Stromal cell of bone marrow (primary cell): ENCODE results near the gene TBC1D20.
"Not testable (repeated sequence)": the region's sequence is repeated elsewhere in the genome, so short reads cannot be mapped to it uniquely, and the experiment has no call there.

Experiments used
- DNase-seq: peaks from one replicate; pipeline ENCODE4 v3.0.0-alpha.2; 2012; ENCODE audit warnings: low read depth

Gene TBC1D20

DNA sequence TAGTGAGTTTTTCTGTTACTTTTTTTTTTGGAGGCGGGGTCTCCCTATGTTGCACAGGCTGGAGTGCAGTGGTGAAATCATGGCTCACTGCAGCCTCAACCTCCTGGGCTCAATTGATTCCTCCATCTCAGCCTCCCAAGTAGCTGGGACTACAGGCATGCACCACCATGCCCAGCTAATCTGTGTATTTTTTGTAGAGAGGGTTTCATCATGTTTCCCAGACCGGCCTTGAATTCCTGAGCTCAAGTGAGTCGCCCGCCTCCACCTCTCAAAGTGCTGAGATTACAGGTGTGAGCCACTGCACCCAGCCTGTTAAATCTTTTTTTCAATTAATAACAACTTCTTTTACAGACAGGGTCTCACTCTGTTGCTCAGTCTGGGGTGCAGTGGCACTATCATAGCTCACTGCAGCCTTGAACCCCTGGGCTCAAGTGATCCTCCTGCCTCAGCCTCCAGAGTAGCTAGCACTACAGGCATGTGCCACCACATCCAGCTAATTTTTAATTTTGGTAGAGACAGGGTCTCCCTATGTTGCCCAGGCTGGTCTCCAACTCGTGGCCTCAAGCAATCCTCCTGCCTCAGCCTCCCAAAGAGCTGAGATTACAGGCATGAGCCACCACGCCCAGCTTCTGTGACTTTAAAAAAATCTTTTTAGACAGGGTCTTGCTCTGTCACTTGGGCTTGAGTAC, 14.4 kb upstream of the TBC1D20 start:
- DNase-seq = not testable (repeated sequence)

DNA sequence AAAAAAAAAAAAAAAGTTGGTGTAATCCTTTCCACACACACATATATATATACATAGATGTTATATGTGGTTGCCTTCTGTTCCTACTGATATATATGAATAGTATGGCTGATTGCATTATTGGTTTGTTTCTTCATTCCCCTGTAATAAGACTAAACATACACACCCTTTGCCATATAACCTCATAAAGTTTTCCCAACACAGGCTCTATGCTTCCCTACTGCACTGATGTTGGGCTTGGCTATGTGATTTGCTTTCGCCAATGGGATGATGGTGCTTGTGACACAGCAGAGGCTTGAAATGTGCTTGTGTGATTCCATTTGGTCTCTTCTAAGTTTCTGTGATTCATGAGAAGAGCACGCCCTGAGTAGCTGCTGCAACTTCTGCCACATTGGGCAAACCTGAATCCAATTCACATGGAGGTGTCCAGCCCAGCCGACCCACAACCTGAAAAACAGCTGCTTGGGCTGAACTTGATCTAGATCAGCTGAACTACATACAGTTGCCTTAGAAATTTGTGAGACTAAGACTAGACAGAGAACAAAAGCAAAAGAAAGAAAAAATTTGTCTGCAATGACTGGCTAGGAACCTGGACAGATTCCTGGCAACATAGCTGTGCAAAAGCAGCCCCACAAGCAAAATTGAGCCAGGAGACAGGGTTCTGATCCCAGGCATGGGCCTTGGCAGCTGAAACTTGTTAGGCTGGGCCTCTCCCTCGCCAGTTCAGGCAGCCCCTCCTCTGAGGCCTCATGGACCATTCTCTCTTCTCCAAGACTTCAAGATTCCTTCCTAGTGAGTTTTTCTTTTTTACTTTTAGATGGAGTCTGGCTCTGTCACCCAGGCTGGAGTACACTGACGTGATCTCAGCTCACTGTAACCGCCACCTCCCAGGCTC, 13.4 kb upstream of the TBC1D20 start:
- DNase-seq = no peak

DNA sequence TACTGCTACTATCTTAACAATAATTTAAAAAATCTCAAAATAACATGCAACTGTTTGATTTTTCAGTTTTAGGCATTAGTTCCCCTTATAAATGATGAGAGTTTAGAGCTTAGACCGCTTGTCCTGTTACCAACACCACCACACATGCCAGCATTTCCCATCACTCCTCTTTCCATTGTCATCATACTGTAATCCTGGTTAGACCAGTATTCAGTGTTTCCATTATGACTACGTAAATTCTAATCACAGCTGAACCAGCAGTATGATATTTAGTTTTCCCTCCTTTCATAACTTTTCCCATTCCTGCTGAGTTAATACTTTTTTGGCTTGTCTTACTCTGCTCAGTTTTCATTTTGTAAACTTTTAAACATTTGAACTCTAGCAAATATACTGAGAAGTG, 12.2 kb upstream of the TBC1D20 start:
- DNase-seq = no peak

DNA sequence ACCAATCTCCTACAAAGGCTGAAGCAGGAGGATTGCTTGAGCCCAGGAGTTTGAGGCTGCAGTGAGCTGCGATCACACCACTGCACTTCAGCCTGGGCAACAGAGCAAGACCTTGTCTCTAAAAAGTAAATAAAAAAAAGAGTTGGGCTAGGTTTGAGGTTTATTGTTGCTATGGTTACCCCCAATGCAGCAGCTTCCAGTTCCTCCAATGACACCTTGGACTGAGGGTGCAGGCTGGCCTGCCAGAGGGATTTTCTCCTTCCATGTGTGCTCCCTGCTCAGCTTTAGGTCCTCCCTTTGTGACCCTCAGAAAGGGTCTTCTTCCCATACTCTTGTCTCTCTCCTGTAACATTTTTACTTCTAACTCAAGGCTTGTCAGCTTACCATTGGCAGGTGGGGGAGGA, 10.6 kb upstream of the TBC1D20 start:
- no peak for DNase-seq

DNA sequence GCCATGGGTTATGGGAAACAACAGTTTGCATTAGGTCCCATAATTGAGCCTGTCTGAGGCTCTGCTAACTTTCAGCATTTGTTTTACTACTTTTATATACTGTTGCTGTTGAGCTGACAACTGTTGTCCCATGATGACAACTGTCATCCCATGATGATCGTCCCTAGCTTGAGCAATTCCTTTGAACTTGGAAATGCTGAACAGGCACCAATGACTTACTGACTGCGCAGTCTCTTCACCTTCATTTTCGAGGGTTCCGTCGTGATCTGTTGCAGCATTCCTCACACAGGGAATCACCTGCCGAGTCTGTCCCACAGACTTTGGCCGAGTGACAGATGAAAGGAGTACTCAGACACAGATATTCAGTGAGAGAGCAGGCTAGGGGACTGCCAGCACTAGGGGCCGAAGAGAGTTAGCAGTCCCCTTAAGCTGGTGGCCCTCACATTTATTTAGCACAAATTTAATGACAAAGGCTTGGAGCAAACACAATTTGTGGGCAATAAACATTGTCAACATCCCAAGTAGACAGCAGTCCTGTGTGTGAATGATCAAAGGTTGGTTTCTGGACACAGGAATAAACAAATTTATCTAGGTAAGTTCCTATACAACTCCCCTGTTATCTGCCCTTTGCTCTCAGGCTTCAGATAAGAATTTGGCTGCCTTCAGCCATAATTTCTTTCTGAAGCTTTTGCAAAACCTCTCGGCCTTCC, 10.0 kb upstream of the TBC1D20 start:
- DNase-seq = no peak

DNA sequence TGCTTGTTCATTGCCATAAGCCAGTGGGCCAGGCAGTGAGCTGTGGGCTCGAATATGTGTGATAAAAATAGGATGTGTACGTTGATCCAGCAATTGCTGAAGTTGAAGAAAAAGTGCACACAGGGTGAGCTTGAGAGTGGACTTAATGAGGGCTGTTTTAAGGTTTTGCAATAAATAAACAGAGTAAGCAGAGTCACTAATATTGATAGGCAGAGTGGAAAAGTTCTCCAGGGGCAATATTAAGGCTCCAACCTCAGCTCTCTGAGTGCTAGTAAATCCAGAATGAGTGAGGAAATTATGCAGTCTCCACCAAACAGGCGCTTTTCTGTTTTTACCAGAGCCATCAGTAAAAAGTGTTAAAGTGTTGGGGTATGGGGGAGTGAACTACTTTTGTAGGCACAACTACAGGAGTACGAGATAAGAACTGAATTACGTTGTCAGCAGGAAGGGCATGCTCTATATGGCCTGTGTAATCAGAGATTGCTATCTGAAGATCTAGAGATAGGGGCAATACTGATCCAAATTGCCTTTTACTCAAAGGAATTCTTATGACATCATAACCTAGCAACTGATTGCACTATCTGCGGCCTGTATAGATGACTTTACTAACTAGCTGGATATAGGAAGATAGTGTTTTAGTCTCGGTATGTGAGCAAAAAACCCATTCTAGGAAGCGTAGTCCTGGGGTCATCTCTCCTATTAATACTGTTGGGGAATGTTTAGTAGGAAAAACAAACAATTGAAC, 7.6 kb upstream of the TBC1D20 start:
- no peak for DNase-seq

DNA sequence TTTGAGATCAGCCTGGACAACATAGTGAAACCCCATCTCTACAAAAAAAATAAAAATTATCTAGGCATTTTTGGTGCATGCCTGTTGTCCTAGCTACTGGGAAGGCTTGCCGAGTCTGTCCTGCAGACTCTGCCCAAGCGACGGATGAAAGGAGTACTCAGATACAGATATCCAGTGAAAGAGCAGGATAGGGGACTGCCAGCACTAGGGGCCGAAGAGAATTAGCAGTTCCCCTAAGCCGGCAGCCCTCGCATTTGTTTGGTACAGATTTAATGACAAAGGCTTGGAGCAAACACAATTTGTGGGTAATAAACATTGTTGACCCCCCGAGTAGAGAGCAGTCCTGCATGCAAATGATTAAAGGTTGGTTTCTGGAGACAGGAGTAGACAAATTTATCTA, 5.4 kb upstream of the TBC1D20 start:
- no peak for DNase-seq

DNA sequence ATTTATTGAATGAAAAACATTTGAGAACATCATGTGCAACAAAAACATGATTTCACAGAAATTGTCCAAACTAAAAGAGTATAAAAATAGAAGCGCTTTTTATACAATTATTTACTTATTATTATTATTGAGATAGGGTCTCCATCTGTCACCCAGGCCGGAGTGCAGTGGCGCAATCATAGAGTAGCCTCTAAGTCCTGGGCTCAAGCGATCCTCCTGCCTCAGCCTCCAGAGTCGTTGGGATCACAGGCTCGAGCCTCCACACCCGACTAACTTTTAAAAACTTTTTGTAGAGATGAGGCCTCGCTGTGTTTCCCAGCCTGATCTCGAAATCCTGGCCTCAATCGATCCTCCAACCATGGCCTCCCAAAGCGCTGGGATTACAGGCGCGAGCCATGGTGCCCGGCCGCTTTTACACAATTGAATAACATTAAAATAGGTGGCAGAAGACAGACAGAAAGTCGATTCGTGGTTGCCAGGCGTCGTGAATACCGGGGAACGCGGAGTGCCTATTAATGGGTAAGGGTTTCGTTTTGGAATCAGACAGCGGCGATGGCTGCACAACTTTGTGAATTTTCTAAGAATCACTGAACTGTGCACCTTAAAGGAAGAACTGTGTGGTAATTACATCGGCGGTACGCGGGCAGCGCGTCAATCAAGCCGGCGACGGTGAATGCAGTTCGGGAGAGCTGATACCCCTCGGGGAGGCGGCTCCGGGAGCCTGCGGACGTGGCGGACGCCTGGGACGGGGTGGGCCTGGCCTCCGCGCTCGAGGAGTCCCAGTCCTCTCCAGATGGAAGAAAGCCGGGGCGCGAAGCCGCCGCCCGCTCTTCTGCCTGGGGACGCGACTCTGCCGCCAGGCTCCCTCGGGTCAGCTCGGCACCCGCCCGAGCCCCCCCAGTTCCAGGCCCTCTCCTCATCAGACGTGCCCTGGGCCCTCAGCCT, 807 bp downstream of the TBC1D20 start:
- no peak for DNase-seq

DNA sequence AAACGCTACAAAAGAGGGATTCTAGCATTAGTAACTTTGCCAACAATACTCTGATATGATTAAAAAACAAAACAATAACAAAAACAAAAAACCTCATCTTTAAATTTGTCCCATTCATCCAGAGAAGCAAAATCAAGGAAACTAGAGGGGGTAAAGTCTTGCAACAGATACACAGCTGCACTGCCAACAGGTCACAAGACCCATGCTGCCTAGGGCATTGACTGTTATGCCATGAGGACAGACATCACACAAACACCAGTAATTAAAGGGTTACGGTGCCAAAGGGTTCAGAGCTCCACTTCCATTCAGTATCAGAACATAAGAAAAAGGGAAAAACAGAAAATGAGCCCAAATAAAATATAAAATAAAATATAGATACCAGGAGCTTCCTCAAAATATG, 1.6 kb downstream of the TBC1D20 start:
- DNase-seq = no peak

DNA sequence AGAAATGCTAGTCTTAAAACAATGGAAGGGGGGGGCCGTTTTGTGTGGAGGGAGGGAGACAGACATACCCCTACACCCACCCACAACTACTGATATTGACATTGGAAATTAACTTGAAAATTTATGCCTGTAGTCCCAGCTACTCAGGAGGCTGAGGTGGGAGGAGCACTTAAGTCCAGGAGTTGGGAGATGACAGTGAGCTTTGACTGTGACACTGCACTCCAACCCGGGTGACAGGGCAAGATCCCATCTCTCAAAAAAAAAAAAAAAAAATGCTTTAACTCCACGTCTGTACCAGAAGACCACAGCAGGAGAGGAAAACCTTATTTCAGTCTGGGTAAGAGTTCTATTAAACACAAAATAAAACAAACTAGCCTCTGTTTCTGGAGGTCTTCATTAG, 2.2 kb downstream of the TBC1D20 start:
- DNase-seq = no peak

DNA sequence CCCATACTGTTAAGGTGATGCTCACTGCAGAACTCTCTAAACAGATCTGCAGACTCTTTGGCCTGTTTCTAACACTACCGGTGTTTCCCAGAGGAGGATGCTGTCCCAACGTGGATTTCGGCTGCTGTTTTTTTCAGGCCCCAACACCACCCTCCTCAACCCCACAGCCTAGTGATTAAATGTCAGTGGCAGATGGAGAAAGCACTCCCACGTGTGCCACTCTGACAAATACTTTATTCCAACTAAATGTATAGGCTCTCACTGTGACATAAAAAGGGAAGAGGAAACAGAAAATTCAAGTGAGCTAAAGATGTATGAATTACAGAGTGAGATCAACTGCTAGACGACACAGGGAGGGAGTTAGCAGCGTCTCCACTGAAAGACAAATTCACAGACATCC, 3.6 kb downstream of the TBC1D20 start:
- DNase-seq = no peak

DNA sequence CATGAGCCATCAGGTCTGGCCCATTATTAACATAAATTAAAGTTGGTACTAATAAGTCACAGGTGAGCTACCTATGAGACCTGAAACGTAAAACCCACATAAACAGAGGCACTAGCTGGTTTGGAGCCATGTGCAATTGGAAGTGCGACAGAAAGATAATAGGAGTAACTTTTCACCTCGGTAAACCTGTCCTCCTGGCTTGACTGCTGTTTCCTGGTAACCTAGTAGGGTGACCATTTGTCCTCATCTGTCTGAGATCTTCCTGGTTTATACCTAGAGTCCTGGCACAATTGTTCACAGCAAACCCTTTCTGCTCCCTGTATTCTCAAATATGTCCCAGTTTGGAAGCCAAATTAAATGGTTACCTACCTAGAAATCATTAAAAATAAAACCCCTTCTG, 7.4 kb downstream of the TBC1D20 start:
- no peak for DNase-seq

DNA sequence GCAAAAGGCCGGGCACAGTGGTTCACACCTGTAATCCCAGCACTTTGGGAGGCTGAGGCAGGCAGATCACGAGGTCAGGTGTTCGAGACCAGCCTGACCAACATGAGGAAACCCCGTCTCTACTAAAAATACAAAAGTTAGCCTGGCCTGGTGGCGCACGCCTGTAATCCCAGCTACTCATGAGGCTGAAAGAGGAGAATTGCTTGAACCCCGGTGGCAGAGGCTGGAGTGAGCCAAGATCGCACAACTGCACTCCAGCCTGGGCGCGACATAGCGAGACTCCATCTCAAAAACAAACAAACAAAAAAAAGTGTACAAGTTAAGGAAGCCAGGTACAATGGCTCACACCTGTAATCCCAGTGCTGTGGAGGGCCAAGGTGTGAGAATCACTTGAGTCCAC, 10.3 kb downstream of the TBC1D20 start:
- not testable (repeated sequence) for DNase-seq

DNA sequence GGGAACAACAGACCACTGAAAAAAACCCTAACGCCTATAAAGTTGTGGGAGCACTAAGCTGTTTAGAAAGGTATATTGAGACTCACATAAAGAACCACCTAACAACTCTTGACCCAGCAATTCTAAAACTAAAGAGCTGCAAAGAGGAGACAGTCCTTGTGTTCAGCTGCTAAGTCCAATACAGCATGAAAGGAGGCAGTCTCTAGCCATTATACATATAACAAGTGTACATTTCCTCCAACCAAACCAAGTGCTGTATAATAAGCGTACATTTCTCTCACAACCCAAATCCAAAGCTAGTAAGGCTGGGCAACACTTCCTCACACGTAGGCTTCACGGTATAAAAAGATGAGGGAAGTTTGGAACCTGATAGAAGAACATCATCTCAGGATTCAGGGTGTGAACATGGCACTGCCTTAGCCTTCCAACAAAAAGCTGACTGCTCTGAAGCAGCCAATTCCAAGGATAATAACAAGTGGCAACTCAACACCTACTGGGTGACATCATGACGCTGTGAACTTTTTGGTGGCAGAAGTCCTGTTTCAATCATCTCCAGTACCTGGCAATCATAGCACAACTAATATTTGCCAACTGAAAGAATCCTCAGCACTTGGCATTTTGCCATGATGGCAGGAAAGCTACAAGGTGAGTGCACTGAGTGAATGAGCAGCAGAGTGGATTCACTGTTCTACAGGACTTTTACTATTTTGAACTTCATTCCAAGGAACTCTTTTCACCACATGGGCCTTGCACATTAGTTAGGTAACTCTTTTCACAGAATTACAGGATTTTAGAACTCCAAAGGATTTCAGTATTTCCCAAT, 16.6 kb downstream of the TBC1D20 start:
- DNase-seq = no peak

DNA sequence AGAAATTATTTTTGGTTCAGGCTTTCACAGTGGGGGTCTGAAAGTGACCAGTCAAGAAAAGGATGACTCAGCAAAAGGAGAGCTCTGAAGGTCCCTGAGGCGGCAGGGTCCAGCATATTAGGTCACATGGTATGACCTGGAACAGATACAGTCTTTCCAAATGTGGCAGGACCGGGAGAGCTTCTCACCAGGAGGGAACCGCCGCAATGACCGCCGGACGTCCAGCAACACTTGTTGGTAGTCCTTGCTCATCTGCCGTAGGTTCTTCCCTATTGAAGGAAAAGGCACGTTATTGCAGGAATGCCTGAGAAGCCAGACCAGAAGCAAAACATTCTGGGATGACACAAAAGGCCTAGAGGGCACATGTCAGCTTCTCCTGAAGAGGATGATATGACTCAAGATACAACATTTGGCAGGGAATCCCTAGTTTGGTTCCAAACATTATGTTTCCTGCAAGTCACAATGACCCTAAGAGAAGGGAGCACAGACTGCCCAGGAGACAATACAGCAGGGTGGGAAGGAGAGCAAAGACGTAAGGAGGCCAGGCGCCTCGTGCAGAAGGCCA, 17.4 kb downstream of the TBC1D20 start:
- no peak for DNase-seq

DNA sequence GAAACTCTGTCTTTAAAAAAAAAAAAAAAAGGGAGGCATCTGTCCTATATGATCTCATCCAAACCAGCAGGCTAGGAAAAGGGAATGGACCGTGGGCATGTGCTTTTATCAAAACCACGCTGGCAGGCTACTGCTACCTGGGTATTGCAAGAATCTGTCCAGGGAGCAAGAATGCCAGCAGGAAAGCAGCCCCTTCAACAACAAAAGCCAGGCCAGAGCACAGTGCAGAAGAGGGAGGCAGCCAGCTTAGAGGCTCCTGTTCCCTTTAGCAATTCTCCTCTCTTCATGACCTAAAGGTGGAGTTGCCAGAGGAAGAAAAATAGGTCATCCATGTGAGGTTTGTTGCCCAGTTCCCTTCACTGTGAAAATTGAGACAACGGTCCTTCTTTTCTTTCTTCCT, 18.2 kb downstream of the TBC1D20 start:
- DNase-seq = no peak

DNA sequence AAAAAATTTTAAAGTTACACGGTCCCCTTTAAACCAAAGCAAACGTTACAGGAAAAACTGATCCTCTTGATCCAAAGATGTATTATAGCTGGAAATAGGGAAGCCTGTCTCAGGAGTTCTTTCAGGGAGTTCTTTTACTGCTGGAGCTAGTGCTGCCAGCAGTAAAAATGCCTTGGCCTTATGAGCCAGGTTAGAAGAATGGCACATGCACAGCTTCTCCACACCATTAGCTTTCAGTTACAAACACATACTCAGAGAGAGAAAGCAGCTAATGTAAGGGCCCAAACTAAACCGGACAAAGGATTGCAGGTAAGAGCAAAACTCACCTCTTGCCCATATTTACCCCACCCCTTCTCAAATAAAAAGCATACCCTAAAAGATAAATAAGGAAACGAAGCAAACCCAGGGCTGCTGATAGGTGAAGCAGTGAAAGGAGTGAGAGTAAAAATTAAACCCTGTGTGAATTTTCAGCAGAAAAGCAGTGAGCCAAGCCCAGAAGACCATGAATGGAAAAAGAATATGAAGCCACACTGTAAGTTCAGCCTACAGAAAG, 19.0 kb downstream of the TBC1D20 start:
- no peak for DNase-seq

DNA sequence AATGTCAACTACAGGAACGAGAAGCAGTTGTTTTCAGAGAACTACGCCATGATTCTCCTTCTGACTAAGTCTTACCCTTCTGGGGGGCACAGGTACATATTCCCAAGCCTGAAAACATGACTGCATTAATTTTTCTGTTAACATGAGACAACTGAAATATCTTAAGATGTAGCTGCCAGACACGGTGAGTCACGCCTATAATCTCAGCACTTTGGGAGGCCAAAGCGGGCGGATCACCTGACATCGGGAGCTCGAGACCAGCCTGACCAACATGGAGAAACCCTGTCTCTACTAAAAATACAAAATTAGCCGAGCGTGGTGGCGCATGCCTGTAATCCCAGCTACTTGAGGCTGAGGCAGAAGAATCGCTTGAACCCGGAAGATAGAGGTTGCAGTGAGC, 21.7 kb downstream of the TBC1D20 start:
- no peak for DNase-seq

DNA sequence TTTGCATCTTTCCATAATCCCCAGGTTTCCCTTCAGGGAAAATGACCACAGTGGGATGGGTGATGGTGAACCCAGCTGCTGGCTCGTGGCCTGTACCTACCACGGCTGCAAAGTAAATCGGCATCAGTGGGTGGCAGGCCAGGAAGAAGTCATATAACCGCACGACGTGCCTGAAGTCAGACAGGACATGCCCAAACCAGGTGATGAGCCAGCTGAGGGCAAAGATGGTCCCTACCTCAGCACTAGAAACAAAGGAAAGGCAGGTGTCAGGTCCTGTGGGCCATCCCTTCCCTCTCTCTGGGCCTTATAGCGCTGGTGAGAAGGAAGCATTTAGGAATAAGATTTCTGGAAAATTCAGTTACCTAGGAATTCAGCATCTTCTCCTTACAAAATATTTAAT, 22.2 kb downstream of the TBC1D20 start:
- DNase-seq = no peak
